GM18861 (cell line): Measurements from ENCODE around the gene GNRHR.
A peak's percentile ranks its signal among the peaks of the same experiment; 100 is the strongest.
"Not testable (repeated sequence)": the region's sequence is repeated elsewhere in the genome, so short reads cannot be mapped to it uniquely, and the experiment has no call there.

Source experiments
- ATAC-seq: cut with Tn5 transposase; IDR thresholded peaks from one replicate; pipeline ENCODE4 v1.9.1; 2021; ENCODE audit not compliant: unreplicated experiment

GNRHR gene

DNA sequence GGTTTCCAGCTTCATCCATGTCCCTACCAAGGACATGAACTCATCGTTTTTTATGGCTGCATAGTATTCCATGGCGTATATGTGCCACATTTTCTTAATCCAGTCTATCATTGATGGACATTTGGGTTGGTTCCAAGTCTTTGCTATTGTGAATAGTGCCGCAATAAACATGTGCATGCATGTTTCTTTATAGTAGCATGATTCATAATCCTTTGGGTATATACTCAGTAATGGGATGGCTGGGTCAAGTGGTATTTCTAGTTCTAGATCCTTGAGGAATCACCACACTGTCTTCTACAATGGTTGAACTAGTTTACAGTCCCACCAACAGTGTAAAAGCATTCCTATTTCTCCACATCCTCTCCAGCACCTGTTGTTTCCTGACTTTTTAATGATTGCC lies 23.7 kb downstream of the GNRHR start:
- ATAC-seq: not testable (repeated sequence)

DNA sequence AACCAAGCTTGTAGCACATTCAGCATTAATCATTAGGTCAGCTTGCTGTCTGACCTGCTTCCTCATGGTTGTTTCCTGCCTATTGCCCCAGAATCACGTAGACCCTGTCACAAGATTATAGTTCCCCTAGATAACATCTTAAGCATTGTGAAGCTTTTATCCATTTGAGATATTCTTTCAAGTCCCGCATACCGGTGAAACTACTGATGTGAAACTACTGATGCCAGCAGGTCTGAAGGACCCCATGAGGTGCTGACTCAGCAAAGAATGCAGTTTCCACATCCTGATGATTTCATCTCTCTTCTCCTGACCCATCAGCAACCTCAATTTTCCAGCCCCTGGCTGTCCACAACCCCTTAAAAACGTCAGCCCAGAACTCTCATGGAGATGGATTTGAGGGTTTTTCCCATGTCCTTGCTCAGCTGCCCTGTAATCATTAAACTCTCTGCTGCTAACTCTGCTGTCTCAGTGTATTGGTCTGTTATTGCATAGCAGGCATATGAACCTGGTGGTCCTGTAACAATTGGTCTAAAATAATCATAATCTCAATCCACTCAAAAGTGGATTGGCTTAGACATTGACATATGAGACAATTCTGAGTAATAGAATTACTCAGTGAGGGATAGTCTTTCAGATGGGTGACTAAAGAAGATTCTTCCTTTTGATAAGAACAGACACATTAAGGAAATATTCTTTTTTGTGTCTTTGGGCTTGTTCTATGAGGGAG lies 26.9 kb downstream of the GNRHR start:
- ATAC-seq: no peak

DNA sequence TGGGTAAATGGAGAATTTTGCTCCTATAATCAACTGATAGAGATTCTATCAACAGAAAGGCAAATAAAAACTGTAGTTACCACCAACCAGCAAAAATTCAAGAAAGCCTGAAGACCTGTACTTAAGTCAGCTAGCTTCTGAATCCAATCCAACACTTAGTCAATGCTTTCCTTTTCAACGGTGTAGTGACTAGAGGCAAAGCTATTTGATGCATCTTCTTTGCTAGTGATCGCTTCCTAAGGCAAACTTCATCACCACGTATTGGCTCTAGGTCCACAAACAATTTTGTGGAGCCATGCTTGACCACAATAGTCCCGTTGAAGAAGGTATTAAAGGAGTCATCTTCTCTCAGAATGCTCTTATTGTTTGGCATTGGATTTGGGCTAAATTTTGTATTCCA lies 28.2 kb downstream of the GNRHR start:
- ATAC-seq: no peak

DNA sequence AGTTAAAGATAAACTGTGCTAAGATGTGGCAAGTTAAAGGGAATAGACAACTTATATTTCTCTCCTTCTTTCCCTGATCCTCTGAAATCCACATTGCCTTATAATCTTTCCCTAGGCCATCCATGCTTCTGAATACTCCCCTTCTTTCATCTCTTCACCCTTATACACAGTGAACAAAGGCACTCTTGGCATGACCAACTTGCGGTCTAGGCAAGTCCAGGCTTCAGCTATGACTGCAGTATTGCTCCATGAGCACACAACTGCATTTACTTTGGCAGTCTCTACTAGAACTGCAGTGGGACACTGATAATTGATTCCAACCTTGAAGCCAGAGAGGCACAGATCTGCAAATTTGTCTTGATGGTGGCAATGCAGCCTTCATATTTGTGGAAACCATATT lies 29.1 kb downstream of the GNRHR start:
- no peak for ATAC-seq

DNA sequence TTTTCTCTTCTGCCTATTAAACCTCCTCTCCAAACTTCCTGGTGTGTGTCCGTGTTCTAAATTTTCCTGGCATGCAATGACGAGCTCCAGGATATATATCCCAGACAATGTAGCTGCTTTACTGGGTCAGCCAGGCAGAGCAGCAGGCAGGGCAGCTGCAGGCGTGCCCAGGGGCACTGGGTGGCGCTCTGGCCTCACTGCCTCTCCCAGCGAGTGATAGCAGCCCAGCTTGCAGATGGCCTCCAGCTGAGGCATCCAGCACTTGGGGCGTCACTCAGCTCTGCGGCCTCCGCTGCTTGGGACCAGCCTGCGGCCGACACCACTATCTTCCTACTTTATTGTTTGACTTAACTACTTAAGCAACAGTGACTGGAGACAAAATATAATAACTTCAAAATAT lies 30.2 kb downstream of the GNRHR start:
- ATAC-seq: no peak

DNA sequence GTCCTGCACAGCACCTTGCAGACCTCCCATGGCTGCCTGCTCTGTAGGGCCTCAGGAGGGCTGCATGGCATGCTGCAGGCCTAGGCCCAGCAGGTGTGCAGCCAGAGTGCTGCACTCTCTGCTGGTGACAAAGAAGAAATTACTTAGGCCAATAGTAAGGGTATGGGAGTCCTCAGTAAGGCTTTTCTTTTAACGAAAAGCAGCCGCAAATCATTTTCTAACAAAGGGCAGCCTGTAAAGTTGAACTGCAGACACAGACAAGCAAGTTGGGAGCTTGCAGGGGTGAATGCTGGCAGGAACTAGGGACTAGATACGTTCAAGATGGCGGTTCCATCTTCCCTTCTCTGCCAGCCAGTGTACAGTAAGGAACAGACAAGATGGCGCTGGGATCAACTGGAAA lies 30.8 kb downstream of the GNRHR start:
- ATAC-seq: no peak

DNA sequence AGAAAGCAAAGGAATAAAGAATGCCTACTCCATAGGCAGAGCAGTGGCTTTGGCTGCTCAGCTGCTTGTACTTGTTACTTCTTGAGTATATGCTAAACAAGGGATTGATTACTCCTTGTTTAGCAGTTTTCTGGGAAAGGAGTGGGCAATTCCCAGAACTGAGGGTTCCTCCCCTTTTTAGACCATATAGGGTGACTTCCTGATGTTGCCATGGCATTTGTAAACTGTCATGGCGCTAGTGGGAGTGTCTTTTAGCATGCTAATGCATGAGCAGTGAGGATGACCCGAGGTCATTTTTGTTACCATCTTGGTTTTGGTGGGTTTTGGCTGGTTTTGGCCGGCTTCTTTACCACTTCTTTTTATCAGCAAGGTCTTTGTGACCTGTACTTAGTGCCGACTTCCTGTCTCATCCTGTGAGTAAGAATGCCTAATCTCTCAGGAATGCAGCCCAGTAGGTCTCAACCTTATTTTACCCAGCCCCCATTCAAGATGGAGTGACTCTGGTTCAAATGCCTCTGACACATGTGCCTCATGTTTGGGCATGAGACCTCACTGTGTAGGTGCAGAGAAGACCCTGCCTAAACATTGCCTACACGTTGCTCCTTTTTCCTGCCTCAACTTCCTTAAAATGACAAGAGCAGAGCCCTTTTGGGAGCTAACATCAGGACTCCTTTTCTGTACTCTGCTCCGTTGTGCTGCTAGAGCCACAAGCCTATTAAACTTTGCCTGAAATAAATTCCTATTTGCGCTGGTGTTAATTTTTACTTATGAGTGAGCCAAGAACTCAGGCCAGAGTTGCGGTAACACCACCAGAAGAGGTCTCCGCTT lies 32.2 kb downstream of the GNRHR start:
- no peak for ATAC-seq

DNA sequence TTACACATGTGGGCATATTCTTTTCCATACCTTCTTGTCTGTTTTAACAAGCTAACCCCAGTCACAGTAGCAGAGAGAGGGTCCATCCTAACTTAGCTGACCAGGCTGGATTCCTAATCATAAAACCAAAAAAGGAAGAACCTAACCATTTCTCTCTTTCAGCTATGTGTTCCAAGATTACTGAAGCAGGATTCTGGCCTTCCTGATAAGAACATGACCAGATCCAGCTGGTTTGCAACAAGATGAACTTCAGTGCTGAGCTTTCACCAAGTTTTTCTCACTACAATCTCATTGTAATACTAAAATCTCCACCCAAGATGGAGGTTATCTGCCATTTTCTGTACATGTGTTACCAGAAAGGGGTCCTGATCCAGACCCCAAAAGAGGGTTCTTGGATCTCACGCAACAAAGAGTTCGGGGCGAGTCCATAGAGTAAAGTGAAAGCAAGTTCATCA lies 32.8 kb downstream of the GNRHR start:
- no peak for ATAC-seq

DNA sequence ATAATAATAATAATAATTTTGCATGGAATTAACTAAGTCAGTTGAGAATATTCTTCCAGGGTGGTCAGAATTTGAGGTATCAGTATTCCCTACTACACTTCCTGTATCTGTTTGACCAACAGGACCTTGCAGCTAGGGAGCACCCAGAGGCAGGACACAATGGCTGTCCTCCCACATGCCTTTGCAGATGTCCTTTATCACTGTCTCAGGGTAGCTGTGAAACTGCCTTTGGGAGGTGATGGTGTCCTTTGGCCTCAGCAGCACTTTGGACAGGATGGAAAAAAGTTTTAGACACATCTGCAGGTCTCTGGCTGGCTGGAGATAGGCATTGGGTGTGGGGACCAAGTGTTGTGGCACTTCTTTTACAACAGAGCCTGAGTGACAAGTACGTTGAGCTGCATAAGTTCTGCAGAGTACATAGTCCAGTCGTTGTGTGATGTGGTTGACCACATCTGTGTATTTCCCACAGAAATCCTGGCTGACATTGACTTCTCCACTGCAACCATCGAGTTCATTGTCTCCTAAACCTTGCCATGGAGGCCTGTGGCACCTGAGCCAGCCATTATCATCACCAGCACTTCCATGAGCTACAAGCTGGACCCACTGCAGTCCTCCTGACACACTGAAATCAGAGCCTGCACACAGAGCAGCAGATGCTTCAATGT lies 34.1 kb downstream of the GNRHR start:
- ATAC-seq: no peak

DNA sequence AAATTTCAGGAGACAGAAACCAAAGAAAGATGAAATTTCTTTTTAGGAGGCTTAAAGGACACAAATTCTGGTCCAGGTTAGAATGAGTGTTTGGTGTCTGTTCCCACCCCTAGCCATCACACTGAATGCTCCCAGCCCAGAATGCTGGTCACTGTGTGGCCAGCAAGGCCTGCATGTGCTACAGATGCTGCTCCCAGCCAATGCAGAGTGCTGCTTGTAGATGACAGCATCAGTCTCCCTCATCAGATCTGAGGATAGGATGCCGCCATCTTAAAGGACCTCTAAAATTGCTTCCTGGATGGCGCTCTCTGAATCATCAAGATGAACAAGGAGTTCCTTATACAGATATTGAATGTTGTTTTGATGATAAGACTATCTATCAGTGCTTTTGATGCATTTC lies 35.3 kb downstream of the GNRHR start:
- no peak for ATAC-seq

DNA sequence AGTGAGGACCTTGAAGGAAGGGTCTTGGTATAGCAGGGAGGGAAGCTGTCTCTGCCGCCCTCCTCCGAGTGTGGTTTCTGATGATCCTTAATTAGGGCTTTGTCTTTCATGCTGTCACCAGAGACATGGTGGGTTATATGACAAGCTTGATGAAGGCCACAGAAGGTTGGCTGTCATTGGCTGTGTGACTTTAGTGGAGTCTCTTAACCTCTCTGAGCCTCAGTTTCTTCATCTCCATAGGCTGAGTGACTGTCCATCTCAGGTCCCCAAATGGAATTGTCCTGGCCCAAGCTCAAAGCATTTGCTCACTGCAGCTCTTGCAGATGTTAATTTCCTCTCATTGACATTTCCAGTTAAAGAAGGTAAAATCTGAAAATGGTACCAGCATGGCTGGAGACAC lies 36.6 kb downstream of the GNRHR start:
- no peak for ATAC-seq

DNA sequence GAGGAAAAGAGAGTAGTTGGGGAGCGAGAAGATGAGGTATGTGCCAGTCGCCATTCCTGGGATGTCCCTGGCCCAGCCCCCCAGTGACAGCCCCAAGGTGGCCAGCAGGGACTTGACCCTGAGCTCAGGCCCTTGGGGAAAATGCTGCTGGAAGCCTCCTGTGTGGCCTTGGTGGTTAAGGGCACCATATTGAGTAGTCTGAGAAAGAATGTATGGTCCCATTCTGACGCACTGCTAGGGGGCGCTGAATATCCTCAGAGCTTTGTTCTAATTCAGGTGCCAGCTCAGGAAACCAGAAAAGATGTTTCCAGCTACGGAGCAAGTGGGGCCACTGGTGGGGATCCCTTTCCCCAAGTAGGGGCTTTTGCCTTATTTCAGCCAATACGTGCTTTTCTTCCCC lies 39.2 kb downstream of the GNRHR start:
- no peak for ATAC-seq

DNA sequence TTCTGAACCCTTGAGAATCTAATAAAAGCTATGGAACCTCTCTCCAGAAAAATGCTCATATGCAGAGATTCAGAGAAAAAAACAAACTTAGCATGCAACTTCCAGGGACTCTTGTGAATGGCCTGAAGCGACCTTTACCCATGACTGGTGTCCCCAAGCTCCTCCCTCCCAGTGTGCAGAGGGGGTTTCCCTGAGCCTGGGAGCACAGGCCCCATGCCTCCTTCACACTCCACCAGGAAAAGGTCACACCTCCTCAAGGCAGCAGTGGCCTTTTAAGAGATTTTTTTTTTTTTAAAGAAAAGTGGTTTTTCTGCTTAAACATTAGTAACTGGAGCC lies 40.0 kb downstream of the GNRHR start:
- ATAC-seq: peak; percentile 71

DNA sequence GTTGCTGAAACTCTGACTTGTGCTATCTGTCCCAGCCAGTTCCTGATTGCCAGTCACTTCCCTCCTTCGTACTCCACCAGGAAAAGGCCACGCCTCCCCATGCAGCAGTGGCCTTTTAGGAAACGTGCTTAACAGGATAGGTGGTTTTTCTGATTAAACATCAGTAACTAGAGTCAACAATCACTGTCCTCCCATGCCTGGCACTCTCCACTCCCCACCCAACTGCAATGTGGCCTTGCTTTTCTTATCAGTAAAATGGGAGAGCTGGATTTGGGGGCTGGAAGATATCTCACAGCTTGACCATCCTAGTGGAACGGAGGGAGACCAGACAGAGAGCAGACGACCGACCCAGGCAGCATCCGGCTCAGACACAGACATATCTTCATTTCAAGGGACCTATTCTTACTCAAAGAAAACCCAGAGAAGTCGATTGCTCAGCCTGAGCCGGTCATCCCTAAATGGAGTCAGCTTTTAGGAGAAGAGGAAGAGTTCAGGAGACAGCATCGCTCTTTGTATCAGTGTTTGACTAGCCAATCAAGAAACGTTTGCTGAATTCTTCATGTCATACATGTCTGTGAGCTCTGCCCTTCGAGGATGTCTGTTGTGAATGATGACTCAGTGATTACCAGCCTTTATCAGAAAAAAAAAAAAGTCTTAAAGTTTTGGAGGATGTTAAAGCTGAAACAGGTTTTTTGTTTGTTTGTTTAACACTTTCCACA lies 40.5 kb downstream of the GNRHR start:
- no peak for ATAC-seq

DNA sequence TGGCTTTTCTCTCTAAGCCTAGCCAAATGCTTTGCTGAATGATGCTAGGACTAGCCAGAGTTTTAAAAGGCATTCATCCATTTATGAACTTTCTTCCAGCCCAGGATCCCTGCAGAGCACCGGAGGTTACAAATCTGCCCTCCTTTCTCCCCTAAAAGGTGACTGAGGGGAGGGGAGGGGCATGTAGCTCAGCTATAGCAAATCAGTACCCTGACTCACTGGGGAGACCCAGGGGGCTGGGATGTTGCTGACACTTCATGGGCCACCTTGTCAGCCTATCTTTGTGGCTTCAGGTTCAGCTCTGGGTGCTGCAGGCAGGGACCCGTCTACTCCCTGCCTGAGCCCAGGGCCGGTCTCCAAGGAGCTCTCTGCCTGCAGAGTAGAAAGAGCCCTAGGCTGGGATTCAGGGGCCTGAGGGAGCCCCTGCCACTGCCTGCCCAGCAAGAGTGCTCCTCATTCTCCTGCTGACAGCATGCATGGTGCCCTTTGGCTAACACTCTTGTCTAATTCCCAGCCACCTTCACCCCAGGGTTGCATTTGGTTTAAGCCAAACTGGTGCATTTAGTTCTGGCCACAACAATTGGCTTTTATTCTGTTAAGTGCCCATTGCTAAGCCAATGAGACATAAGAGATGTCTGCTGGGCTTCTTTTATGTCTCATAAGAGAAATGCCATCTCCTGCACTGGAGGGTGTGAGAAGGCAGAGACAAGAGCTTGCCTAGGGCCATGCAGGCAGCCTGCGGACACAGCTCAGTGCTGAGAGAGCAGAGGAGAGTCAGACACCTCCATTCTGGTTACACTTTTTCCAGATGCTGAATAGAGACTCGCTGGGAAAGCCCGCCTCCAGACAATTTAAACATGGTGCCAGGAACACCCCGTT lies 41.3 kb downstream of the GNRHR start:
- no peak for ATAC-seq

DNA sequence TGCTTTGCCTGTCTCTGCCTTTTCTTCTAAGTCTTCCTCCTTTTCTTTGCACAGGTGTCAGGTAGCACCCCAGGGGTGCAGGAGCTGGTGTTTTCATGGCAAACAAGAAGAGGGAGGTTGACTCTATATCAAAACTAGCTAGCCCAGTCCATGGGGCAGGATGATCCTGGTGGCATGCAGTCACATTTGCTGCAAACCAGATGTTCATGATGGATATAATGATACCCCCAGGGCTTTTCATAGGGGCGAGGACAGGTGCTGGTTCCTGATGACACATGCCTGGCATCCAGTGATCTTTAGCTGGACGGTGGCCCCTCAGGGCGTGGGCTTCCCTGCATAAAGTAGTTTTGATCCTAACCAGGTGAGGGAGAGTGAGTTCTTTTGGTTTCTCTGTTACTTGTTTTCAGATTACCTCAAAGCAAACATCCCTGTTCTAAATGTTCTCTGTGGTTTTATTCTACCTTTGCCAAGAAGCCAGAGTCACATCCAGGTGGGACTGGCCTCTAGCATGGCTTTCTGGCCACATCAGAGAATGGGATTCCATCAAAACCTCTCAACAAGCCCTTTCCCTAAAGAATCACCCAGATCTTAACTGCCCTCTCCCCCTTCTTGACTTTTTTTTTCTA lies 42.1 kb downstream of the GNRHR start:
- ATAC-seq: no peak

DNA sequence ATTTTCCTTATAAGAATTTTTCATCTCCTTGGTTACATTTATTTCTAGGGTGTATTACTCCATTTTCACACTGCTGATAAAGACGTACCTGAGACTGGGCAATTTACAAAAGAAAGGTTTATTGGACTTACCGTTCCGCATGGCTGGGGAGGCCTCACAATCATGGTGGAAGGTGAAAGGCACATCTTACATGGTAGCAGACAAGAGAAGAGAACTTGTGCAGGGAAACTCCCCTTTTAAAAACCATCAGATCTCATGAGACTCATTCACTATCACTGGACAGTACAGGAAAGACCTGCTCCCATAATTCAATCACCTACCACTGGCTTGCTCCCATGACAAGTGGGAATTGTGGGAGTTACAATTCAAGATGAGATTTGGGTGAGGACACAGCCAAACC lies 47.5 kb downstream of the GNRHR start:
- not testable (repeated sequence) for ATAC-seq

DNA sequence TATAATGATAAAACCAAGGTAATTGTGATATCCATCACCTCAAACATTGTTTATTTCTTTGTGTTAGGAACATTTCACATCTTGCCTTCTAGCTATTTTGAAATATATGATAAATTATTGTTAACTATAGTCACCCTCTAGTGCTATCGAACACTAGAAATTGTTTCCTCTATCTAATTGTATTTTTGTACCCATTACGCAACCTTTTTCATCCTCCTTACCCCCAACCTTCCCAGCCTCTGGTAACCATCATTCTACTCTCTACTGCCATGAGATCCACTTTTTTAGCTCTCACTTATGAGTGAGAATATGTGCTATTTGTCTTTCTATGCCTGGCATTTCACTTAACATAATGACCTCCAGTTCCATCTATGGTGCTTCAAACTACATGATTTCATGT lies 49.3 kb downstream of the GNRHR start:
- no peak for ATAC-seq

DNA sequence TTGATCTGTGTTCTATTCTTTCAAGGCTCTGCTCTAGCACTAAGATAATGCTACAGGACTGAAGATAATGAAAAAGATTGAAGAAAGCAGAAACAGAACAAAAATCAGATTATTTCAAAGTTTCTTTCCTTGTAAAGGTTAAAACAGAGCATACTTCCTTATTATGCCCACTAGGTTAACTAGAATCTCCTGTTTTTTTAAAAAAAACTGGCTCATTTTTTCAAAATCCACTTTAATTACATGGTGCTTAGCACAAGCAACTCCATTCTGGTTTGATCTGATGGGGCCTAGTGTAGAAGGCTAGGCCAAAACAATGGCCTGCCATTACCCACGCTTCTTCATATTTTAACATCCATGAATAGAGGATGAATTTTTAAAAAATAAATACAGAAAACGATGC lies 52.0 kb downstream of the GNRHR start:
- ATAC-seq: no peak

DNA sequence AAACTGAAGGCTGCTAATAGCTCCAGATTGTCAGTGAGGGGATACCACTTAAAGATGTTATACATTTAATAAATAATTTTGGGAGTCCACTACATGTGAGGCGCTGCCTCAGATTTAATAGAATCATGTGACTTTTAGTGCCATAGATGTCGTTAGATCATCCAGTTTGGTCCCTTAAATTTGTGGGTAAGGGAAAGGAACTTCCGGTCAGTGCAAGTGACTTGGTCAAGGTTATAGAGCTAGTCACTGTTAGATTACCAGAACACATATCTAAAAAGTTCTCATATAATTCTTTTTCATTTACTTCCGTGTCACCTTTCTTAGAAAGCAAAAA lies 52.7 kb downstream of the GNRHR start:
- ATAC-seq: peak; percentile 14
